ENCODE data around the gene FGF1. TPM values are rescaled to one million over a fixed set of nuclear protein-coding genes. Genes with fewer than 3 reads are reported as not detected.

The FGF1 gene
- total RNA-seq, 3 donors from 2014 or later (not counting 1 experiment from before 2014, with no cell fraction given), result not detected

GRCh38 chr5:142597546-142598337 lies 88.1 kb downstream of the FGF1 start:
- Mint-ChIP-seq H3K36me3 (no peaks in the 10 kb centered on the region), H3K27ac (no peak overlapping the region), H3K4me3 (no peak overlapping the region), H3K27me3 (ENCODE audit: low read depth in 2 of 2) (peaks cover 18 to 51% of the 10 kb centered on the region in 2 donors), H3K9me3 (no peaks in the 10 kb centered on the region), H3K4me1 (no peaks in the 10 kb centered on the region)
- H3K4me3 ChIP-seq (ENCODE audit: low read length), result no peak overlapping the region
- no peaks in the 10 kb centered on the region for H3K36me3 ChIP-seq (ENCODE audit: control insufficient read depth, insufficient read depth, low read length)
- H3K9me3 ChIP-seq (ENCODE audit: control insufficient read depth, insufficient read depth, low read length), result no peaks in the 10 kb centered on the region
- ATAC-seq, result no peak
- peaks cover 2% of the 10 kb centered on the region for H3K27me3 ChIP-seq (ENCODE audit: control insufficient read depth, insufficient read depth, low read length)
- TF ChIP-seq CTCF (IDR thresholded peaks at IDR 0.05), result no peak
- no peaks in the 10 kb centered on the region for H3K4me1 ChIP-seq (ENCODE audit: control insufficient read depth, insufficient read depth, low read length)
- no peak for DNase-seq
- no peak overlapping the region for H3K27ac ChIP-seq (ENCODE audit: low read length)
- intact Hi-C loops (cut with micrococcal nuclease), result no loop called here
- 26% methylated on average over 4 of the region's 6 CpGs for WGBS (ENCODE audit: insufficient coverage)

- no peak for TF ChIP-seq CTCF (IDR thresholded peaks at IDR 0.05)
- H3K36me3 Mint-ChIP-seq, result no peaks in the 10 kb centered on the region
- 89% methylated on average over 3 of the region's 3 CpGs for WGBS (ENCODE audit: insufficient coverage)
- Histone ChIP-seq H3K27ac (ENCODE audit: low read length) (no peak overlapping the region), H3K36me3 (ENCODE audit: control insufficient read depth, insufficient read depth, low read length) (no peaks in the 10 kb centered on the region), H3K9me3 (ENCODE audit: control insufficient read depth, insufficient read depth, low read length) (no peaks in the 10 kb centered on the region), H3K4me3 (ENCODE audit: low read length) (no peak overlapping the region), H3K4me1 (ENCODE audit: control insufficient read depth, insufficient read depth, low read length) (no peaks in the 10 kb centered on the region), H3K27me3 (ENCODE audit: control insufficient read depth, insufficient read depth, low read length) (peaks cover 2% of the 10 kb centered on the region)
- H3K4me1 Mint-ChIP-seq, result no peaks in the 10 kb centered on the region
- peaks cover 20 to 58% of the 10 kb centered on the region in 2 donors for H3K27me3 Mint-ChIP-seq (ENCODE audit: low read depth in 2 of 2)
- H3K27ac Mint-ChIP-seq, result no peak overlapping the region
- intact Hi-C loops (cut with micrococcal nuclease), result no loop called here
- ATAC-seq (no peak), DNase-seq (no peak)
- no peak overlapping the region for H3K4me3 Mint-ChIP-seq
- H3K9me3 Mint-ChIP-seq, result no peaks in the 10 kb centered on the region
These were observed 88.9 kb downstream of the FGF1 start for GRCh38 chr5:142597025-142597424.

DNA sequence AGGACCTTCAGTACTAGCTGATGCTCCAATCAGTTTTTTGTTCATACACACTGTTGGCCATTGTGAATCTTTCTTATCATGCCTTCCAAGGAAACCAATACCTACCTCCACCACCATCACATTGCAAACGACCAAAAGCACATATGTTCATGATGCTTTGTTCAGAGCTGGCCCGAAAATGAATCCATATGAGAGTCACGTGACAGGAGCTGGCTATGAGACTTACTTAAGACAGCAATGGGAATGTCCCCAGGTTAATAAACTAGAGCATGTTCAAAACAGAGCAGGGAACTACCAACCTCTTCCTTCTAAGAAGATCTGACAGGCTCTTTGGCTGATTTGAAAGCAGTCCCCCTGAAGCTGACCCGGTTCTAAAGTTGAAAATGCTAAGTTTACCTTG lies 93.5 kb downstream of the FGF1 start:
- Mint-ChIP-seq H3K27ac (no peak overlapping the region), H3K9me3 (no peaks in the 10 kb centered on the region), H3K4me1 (no peaks in the 10 kb centered on the region), H3K27me3 (ENCODE audit: low read depth in 2 of 2) (peaks cover 30 to 67% of the 10 kb centered on the region in 2 donors), H3K4me3 (no peak overlapping the region), H3K36me3 (no peaks in the 10 kb centered on the region)
- no peak for ATAC-seq
- DNase-seq, result no peak
- TF ChIP-seq CTCF (IDR thresholded peaks at IDR 0.05), result no peak
- H3K36me3 ChIP-seq (ENCODE audit: control insufficient read depth, insufficient read depth, low read length), result no peaks in the 10 kb centered on the region
- WGBS (ENCODE audit: insufficient coverage), result 90% methylated on average over 4 of the region's 4 CpGs
- no peak overlapping the region for H3K27ac ChIP-seq (ENCODE audit: low read length)
- H3K27me3 ChIP-seq (ENCODE audit: control insufficient read depth, insufficient read depth, low read length), result no peaks in the 10 kb centered on the region
- H3K4me3 ChIP-seq (ENCODE audit: low read length), result no peak overlapping the region
- intact Hi-C loops (cut with micrococcal nuclease), result no loop called here
- no peaks in the 10 kb centered on the region for H3K9me3 ChIP-seq (ENCODE audit: control insufficient read depth, insufficient read depth, low read length)
- no peaks in the 10 kb centered on the region for H3K4me1 ChIP-seq (ENCODE audit: control insufficient read depth, insufficient read depth, low read length)
